ENCODE results near the gene FURIN.
"Not testable (repeated sequence)": the region's sequence is repeated elsewhere in the genome, so short reads cannot be mapped to it uniquely, and the experiment has no call there.

Gene FURIN

GRCh38 chr15:90905306-90906180 is 37.2 kb downstream of the FURIN start:
- Histone ChIP-seq H3K4me3 (ENCODE audit: low read length) (no peak overlapping the region), H3K9ac (ENCODE audit: low read length) (no peak overlapping the region), H3K4me1 (ENCODE audit: control insufficient read depth, insufficient read depth, low read length) (peaks cover 9% of the 10 kb centered on the region), H3K27me3 (ENCODE audit: control insufficient read depth, insufficient read depth, low read length) (no peaks in the 10 kb centered on the region), H3K36me3 (ENCODE audit: control insufficient read depth, insufficient read depth, low read length) (peaks cover 38% of the 10 kb centered on the region), H3K27ac (ENCODE audit: low read depth, low read length) (no peak overlapping the region)

GRCh38 chr15:90906181-90906849 is 37.9 kb downstream of the FURIN start:
- Histone ChIP-seq H3K27ac (ENCODE audit: low read depth, low read length) (no peak overlapping the region), H3K9ac (ENCODE audit: low read length) (no peak overlapping the region), H3K36me3 (ENCODE audit: control insufficient read depth, insufficient read depth, low read length) (peaks cover 46% of the 10 kb centered on the region)

GRCh38 chr15:90907051-90907660 is 38.8 kb downstream of the FURIN start:
- peaks cover 54% of the 10 kb centered on the region for H3K36me3 ChIP-seq (ENCODE audit: control insufficient read depth, insufficient read depth, low read length)
- H3K9ac ChIP-seq (ENCODE audit: low read length): no peak overlapping the region
- no peaks in the 10 kb centered on the region for H3K27me3 ChIP-seq (ENCODE audit: control insufficient read depth, insufficient read depth, low read length)
- peaks cover 6% of the 10 kb centered on the region for H3K4me1 ChIP-seq (ENCODE audit: control insufficient read depth, insufficient read depth, low read length)
- no peak overlapping the region for H3K4me3 ChIP-seq (ENCODE audit: low read length)
- no peak overlapping the region for H3K27ac ChIP-seq (ENCODE audit: low read depth, low read length)

More at GRCh38 chr15:90906181-90906849, 37.9 kb downstream of the FURIN start:
- Histone ChIP-seq H3K4me3 (ENCODE audit: low read length) (no peak overlapping the region), H3K27me3 (ENCODE audit: control insufficient read depth, insufficient read depth, low read length) (no peaks in the 10 kb centered on the region), H3K4me1 (ENCODE audit: control insufficient read depth, insufficient read depth, low read length) (peaks cover 9% of the 10 kb centered on the region)

GRCh38 chr15:90907838-90908507 is 39.6 kb downstream of the FURIN start:
- H3K9ac ChIP-seq (ENCODE audit: low read length): no peak overlapping the region
- H3K4me3 ChIP-seq (ENCODE audit: low read length): no peak overlapping the region
- peaks cover 62% of the 10 kb centered on the region for H3K36me3 ChIP-seq (ENCODE audit: control insufficient read depth, insufficient read depth, low read length)
- peaks cover 6% of the 10 kb centered on the region for H3K4me1 ChIP-seq (ENCODE audit: control insufficient read depth, insufficient read depth, low read length)
- no peaks in the 10 kb centered on the region for H3K27me3 ChIP-seq (ENCODE audit: control insufficient read depth, insufficient read depth, low read length)
- no peak overlapping the region for H3K27ac ChIP-seq (ENCODE audit: low read depth, low read length)

GRCh38 chr15:90909449-90909848 is 41.1 kb downstream of the FURIN start:
- not testable (repeated sequence) for H3K9ac ChIP-seq (ENCODE audit: low read length); H3K27me3 ChIP-seq (ENCODE audit: control insufficient read depth, insufficient read depth, low read length); H3K4me1 ChIP-seq (ENCODE audit: control insufficient read depth, insufficient read depth, low read length); H3K27ac ChIP-seq (ENCODE audit: low read depth, low read length); H3K4me3 ChIP-seq (ENCODE audit: low read length)
- peaks cover 72% of the 10 kb centered on the region for H3K36me3 ChIP-seq (ENCODE audit: control insufficient read depth, insufficient read depth, low read length)

- no peaks in the 10 kb centered on the region for H3K27me3 ChIP-seq (ENCODE audit: control insufficient read depth, insufficient read depth, low read length)
- H3K4me1 ChIP-seq (ENCODE audit: control insufficient read depth, insufficient read depth, low read length): no peaks in the 10 kb centered on the region
- peaks cover 71% of the 10 kb centered on the region for H3K36me3 ChIP-seq (ENCODE audit: control insufficient read depth, insufficient read depth, low read length)
- no peak overlapping the region for H3K4me3 ChIP-seq (ENCODE audit: low read length)
- H3K27ac ChIP-seq (ENCODE audit: low read depth, low read length): no peak overlapping the region
- no peak overlapping the region for H3K9ac ChIP-seq (ENCODE audit: low read length)
These were observed 41.6 kb downstream of the FURIN start for GRCh38 chr15:90909976-90910375.

GRCh38 chr15:90910441-90911301 is 42.3 kb downstream of the FURIN start:
- Histone ChIP-seq H3K4me3 (ENCODE audit: low read length) (no peak overlapping the region), H3K36me3 (ENCODE audit: control insufficient read depth, insufficient read depth, low read length) (peaks cover 68% of the 10 kb centered on the region), H3K9ac (ENCODE audit: low read length) (no peak overlapping the region), H3K27me3 (ENCODE audit: control insufficient read depth, insufficient read depth, low read length) (no peaks in the 10 kb centered on the region), H3K27ac (ENCODE audit: low read depth, low read length) (no peak overlapping the region), H3K4me1 (ENCODE audit: control insufficient read depth, insufficient read depth, low read length) (no peaks in the 10 kb centered on the region)

- Histone ChIP-seq H3K36me3 (ENCODE audit: control insufficient read depth, insufficient read depth, low read length) (peaks cover 67% of the 10 kb centered on the region), H3K27ac (ENCODE audit: low read depth, low read length) (no peak overlapping the region), H3K9ac (ENCODE audit: low read length) (no peak overlapping the region), H3K4me1 (ENCODE audit: control insufficient read depth, insufficient read depth, low read length) (no peaks in the 10 kb centered on the region), H3K27me3 (ENCODE audit: control insufficient read depth, insufficient read depth, low read length) (no peaks in the 10 kb centered on the region), H3K4me3 (ENCODE audit: low read length) (no peak overlapping the region)
These were observed 42.9 kb downstream of the FURIN start for GRCh38 chr15:90911302-90911623.

- Histone ChIP-seq H3K36me3 (ENCODE audit: control insufficient read depth, insufficient read depth, low read length) (peaks cover 67% of the 10 kb centered on the region), H3K4me3 (ENCODE audit: low read length) (no peak overlapping the region), H3K9ac (ENCODE audit: low read length) (no peak overlapping the region), H3K4me1 (ENCODE audit: control insufficient read depth, insufficient read depth, low read length) (no peaks in the 10 kb centered on the region), H3K27me3 (ENCODE audit: control insufficient read depth, insufficient read depth, low read length) (no peaks in the 10 kb centered on the region), H3K27ac (ENCODE audit: low read depth, low read length) (no peak overlapping the region)
These were observed 43.8 kb downstream of the FURIN start for GRCh38 chr15:90911906-90912769.

GRCh38 chr15:90912770-90913075 is 44.3 kb downstream of the FURIN start:
- peaks cover 65% of the 10 kb centered on the region for H3K36me3 ChIP-seq (ENCODE audit: control insufficient read depth, insufficient read depth, low read length)
- no peak overlapping the region for H3K27ac ChIP-seq (ENCODE audit: low read depth, low read length)

GRCh38 chr15:90913398-90913944 is 45.1 kb downstream of the FURIN start:
- no peak overlapping the region for H3K27ac ChIP-seq (ENCODE audit: low read depth, low read length)
- H3K9ac ChIP-seq (ENCODE audit: low read length): no peak overlapping the region
- no peaks in the 10 kb centered on the region for H3K4me1 ChIP-seq (ENCODE audit: control insufficient read depth, insufficient read depth, low read length)
- no peaks in the 10 kb centered on the region for H3K27me3 ChIP-seq (ENCODE audit: control insufficient read depth, insufficient read depth, low read length)
- H3K4me3 ChIP-seq (ENCODE audit: low read length): no peak overlapping the region
- H3K36me3 ChIP-seq (ENCODE audit: control insufficient read depth, insufficient read depth, low read length): peaks cover 68% of the 10 kb centered on the region

More at GRCh38 chr15:90912770-90913075, 44.3 kb downstream of the FURIN start:
- no peak overlapping the region for H3K4me3 ChIP-seq (ENCODE audit: low read length)
- no peaks in the 10 kb centered on the region for H3K27me3 ChIP-seq (ENCODE audit: control insufficient read depth, insufficient read depth, low read length)
- no peaks in the 10 kb centered on the region for H3K4me1 ChIP-seq (ENCODE audit: control insufficient read depth, insufficient read depth, low read length)
- no peak overlapping the region for H3K9ac ChIP-seq (ENCODE audit: low read length)

All from rectal smooth muscle tissue (tissue), 1 donor.